GM23248 (cell line): Measurements from ENCODE around the gene SLC6A18. TPM values are rescaled to one million over a fixed set of nuclear protein-coding genes. Genes with fewer than 3 reads are reported as not detected.
"Not testable (repeated sequence)": the region's sequence is repeated elsewhere in the genome, so short reads cannot be mapped to it uniquely, and the experiment has no call there.

Experiments used
- DNase-seq: peaks from one replicate; pipeline ENCODE4 v3.0.0-alpha.2; 2015
- H2AFZ ChIP-seq: fragments of 200-600 bp; sonication (generic); 2 replicates; pipeline ENCODE4 v1.6.1; 2016; ENCODE audit warnings: antibody characterized with exemption
- H3F3A ChIP-seq: fragments of 200-600 bp; sonication (generic); 2 replicates; pipeline ENCODE4 v1.6.1; 2016; ENCODE audit warnings: mild to moderate bottlenecking, antibody characterized with exemption, mixed run types; ENCODE audit not compliant: insufficient read depth
- H3K27ac ChIP-seq: fragments of 200-600 bp; sonication (generic); 2 replicates; pipeline ENCODE4 v1.5.1; 2016; ENCODE audit warnings: mild to moderate bottlenecking
- H3K27me3 ChIP-seq: fragments of 200-600 bp; sonication (generic); replicated peaks from 2 replicates; pipeline ENCODE4 v1.6.1; 2016; ENCODE audit warnings: mild to moderate bottlenecking; ENCODE audit not compliant: insufficient read depth
- H3K36me3 ChIP-seq: fragments of 200-600 bp; sonication (generic); 2 replicates; pipeline ENCODE4 v1.6.1; 2016; ENCODE audit warnings: low read depth, mild to moderate bottlenecking
- H3K4me1 ChIP-seq: fragments of 200-600 bp; sonication (generic); 2 replicates; pipeline ENCODE4 v1.6.1; 2016; ENCODE audit warnings: mild to moderate bottlenecking; ENCODE audit not compliant: insufficient read depth
- H3K4me2 ChIP-seq: fragments of 200-600 bp; sonication (generic); one replicate; pipeline ENCODE4 v1.6.1; 2016; ENCODE audit warnings: mild to moderate bottlenecking; ENCODE audit not compliant: unreplicated experiment
- H3K4me3 ChIP-seq: fragments of 200-600 bp; sonication (generic); 2 replicates; pipeline ENCODE4 v1.5.1; 2016; ENCODE audit warnings: mild to moderate bottlenecking
- H3K79me2 ChIP-seq: fragments of 200-600 bp; sonication (generic); 2 replicates; pipeline ENCODE4 v1.6.1; 2016; ENCODE audit warnings: mild to moderate bottlenecking; ENCODE audit not compliant: insufficient read depth
- H3K9ac ChIP-seq: fragments of 200-600 bp; sonication (generic); 2 replicates; pipeline ENCODE4 v1.6.1; 2016; ENCODE audit warnings: mild to moderate bottlenecking
- H3K9me2 ChIP-seq: fragments of 200-600 bp; sonication (generic); 2 replicates; pipeline ENCODE4 v1.6.1; 2016; ENCODE audit warnings: mixed run types, mild to moderate bottlenecking, moderate library complexity; ENCODE audit not compliant: insufficient read depth
- H3K9me3 ChIP-seq: fragments of 200-600 bp; sonication (generic); one replicate; pipeline ENCODE4 v1.6.1; 2017; ENCODE audit warnings: low read depth
- H4K20me1 ChIP-seq: fragments of 200-600 bp; sonication (generic); 2 replicates; pipeline ENCODE4 v1.6.0; 2016; ENCODE audit not compliant: insufficient read depth
- EZH2 ChIP-seq: fragments of 200-600 bp; sonication (generic); IDR thresholded peaks from 2 replicates; pipeline ENCODE4 v1.6.1; 2018; ENCODE audit warnings: antibody characterized with exemption, mild to moderate bottlenecking; ENCODE audit not compliant: insufficient read depth, poor library complexity, severe bottlenecking
- EZH2phosphoT487 ChIP-seq: fragments of 200-600 bp; sonication (generic); IDR thresholded peaks from 2 replicates; pipeline ENCODE4 v1.6.1; 2018; ENCODE audit warnings: antibody characterized with exemption, moderate library complexity, mild to moderate bottlenecking, low read depth; ENCODE audit not compliant: insufficient read depth
- WGBS, 2 experiments: methylation state at CpG; one replicate each; pipeline ENCODE4 v1.1.6; 2015 to 2017; ENCODE audit warnings: low lambda C conversion rate in 2 of 2, low coverage in 1 of 2; ENCODE audit errors: missing lambda C conversion rate in 2 of 2; 5-methylcytosine and 5-hydroxymethylcytosine counted together
- in situ Hi-C: fragments of 300-500 bp; cut with MboI; formaldehyde crosslinking; loops from 2 replicates; pipeline ENCODE4 v1.15.0; 2020
- polyA plus RNA-seq: library from polyadenylated mRNA; unstranded; fragments of >200 nt; fragmentation: Nextera tagmentation; extraction: Ambion mirVana; gene quantifications from 2 replicates; pipeline ENCODE4 v1.2.1, GENCODE V29; 2016
- total RNA-seq: library from RNA; depleted of rRNA; stranded (reverse); fragments of >200 nt; shearing (Covaris generic); gene quantifications from 2 replicates; pipeline ENCODE4 v1.2.3, GENCODE V29; 2014

Gene SLC6A18
- total and polyA plus RNA-seq, 2 experiments from 2014 or later: not detected

- no peak overlapping the region for H2AFZ ChIP-seq
- no peak overlapping the region for H3K9ac ChIP-seq
- H3K4me1 ChIP-seq: no peaks in the 10 kb centered on the region
- no peaks in the 10 kb centered on the region for H3K9me2 ChIP-seq
- H3K9me3 ChIP-seq: peaks cover 5% of the 10 kb centered on the region
- H3K4me2 ChIP-seq: no peak overlapping the region
- no peak overlapping the region for H3K4me3 ChIP-seq
- no peak overlapping the region for H3K27ac ChIP-seq
- WGBS, 2 experiments: 40 to 42% methylated on average over 10 to 12 of the region's 12 CpGs
- H4K20me1 ChIP-seq: no peaks in the 10 kb centered on the region
- in situ Hi-C loops: no loop called here
- no peaks in the 10 kb centered on the region for H3F3A ChIP-seq
- DNase-seq: no peak
- TF ChIP-seq EZH2 (no peak), EZH2phosphoT487 (no peak)
- no peaks in the 10 kb centered on the region for H3K36me3 ChIP-seq
- H3K79me2 ChIP-seq: no peaks in the 10 kb centered on the region
- no peaks in the 10 kb centered on the region for H3K27me3 ChIP-seq
Measured at GRCh38 chr5:1285141-1285540, 60.0 kb downstream of the SLC6A18 start.

- Histone ChIP-seq H3K9me2 (no peaks in the 10 kb centered on the region), H3F3A (no peaks in the 10 kb centered on the region), H3K4me3 (no peak overlapping the region), H3K36me3 (no peaks in the 10 kb centered on the region), H3K9ac (no peak overlapping the region), H2AFZ (no peak overlapping the region), H3K4me1 (no peaks in the 10 kb centered on the region), H4K20me1 (no peaks in the 10 kb centered on the region), H3K27me3 (no peaks in the 10 kb centered on the region), H3K4me2 (no peak overlapping the region), H3K9me3 (peaks cover 5% of the 10 kb centered on the region), H3K79me2 (no peaks in the 10 kb centered on the region), H3K27ac (no peak overlapping the region)
- in situ Hi-C loops: no loop called here
- 68 to 70% methylated on average over 25 of the region's 25 CpGs for WGBS, 2 experiments
- DNase-seq: no peak
- no peak for TF ChIP-seq EZH2phosphoT487
- TF ChIP-seq EZH2: no peak
Measured at GRCh38 chr5:1285883-1286291, 60.7 kb downstream of the SLC6A18 start.

GRCh38 chr5:1288439-1289335 lies 63.5 kb downstream of the SLC6A18 start:
- H4K20me1 ChIP-seq: no peaks in the 10 kb centered on the region
- no peak overlapping the region for H3K27ac ChIP-seq
- in situ Hi-C loops: no loop called here
- WGBS, 2 experiments: 82 to 83% methylated on average over 30 to 37 of the region's 37 CpGs
- H3K36me3 ChIP-seq: no peaks in the 10 kb centered on the region
- no peaks in the 10 kb centered on the region for H3K4me1 ChIP-seq
- H3K9ac ChIP-seq: no peak overlapping the region
- no peaks in the 10 kb centered on the region for H3K9me2 ChIP-seq
- no peak overlapping the region for H3K4me2 ChIP-seq
- H3K27me3 ChIP-seq: 0 out of 2 replicates have a peak, but pooled peaks cover 7% of the 10 kb centered on the region
- H3K4me3 ChIP-seq: no peak overlapping the region
- H3F3A ChIP-seq: no peaks in the 10 kb centered on the region
- no peak for TF ChIP-seq EZH2
- no peak for TF ChIP-seq EZH2phosphoT487
- no peak overlapping the region for H2AFZ ChIP-seq
- H3K79me2 ChIP-seq: no peaks in the 10 kb centered on the region
- peaks cover 5% of the 10 kb centered on the region for H3K9me3 ChIP-seq
- DNase-seq: no peak

GRCh38 chr5:1289559-1289958 lies 64.4 kb downstream of the SLC6A18 start:
- in situ Hi-C loops, H3K4me2 ChIP-seq, H3K36me3 ChIP-seq, H3K27ac ChIP-seq, H3F3A ChIP-seq, H2AFZ ChIP-seq, H3K27me3 ChIP-seq, H3K79me2 ChIP-seq, DNase-seq, H3K4me1 ChIP-seq, H3K9me2 ChIP-seq, H3K9me3 ChIP-seq, H4K20me1 ChIP-seq, H3K4me3 ChIP-seq, H3K9ac ChIP-seq: not testable (repeated sequence)
- WGBS, 2 experiments: 60 to 85% methylated on average over 1 to 32 of the region's 32 CpGs

- H4K20me1 ChIP-seq, H3K9me2 ChIP-seq, H3K4me1 ChIP-seq, H3K27ac ChIP-seq, H3K9me3 ChIP-seq, in situ Hi-C loops, H2AFZ ChIP-seq, H3K4me2 ChIP-seq, H3K9ac ChIP-seq, H3K36me3 ChIP-seq, H3K27me3 ChIP-seq, H3K79me2 ChIP-seq, H3F3A ChIP-seq, H3K4me3 ChIP-seq, DNase-seq: not testable (repeated sequence)
- WGBS, 2 experiments: 81% methylated on average over 24 of the region's 24 CpGs; no CpG with 5 or more reads in 1 of the 2 experiments
Measured at GRCh38 chr5:1290956-1291355, 65.8 kb downstream of the SLC6A18 start.
